ENCODE results near the gene BRME1.

The BRME1 gene

GRCh38 chr19:13839938-13840304 lies 66.0 kb downstream of the BRME1 start:
- Histone ChIP-seq H3K4me1 (ENCODE audit: control insufficient read depth, insufficient read depth, low read length, poor library complexity, severe bottlenecking) (peaks cover 84% of the 10 kb centered on the region), H3K36me3 (ENCODE audit: control insufficient read depth, insufficient read depth, low read length) (peaks cover 6% of the 10 kb centered on the region)

GRCh38 chr19:13839130-13839937 lies 66.6 kb downstream of the BRME1 start:
- H3K4me1 ChIP-seq (ENCODE audit: control insufficient read depth, insufficient read depth, low read length, poor library complexity, severe bottlenecking), result peaks cover 82% of the 10 kb centered on the region
- H3K27me3 ChIP-seq (replicated peaks; ENCODE audit: control insufficient read depth, insufficient read depth, low read length, poor library complexity, severe bottlenecking), result no peaks in the 10 kb centered on the region
- DNase-seq, result peak; percentile 79 to 84 (median 81)
- H3K36me3 ChIP-seq (ENCODE audit: control insufficient read depth, insufficient read depth, low read length), result peaks cover 6% of the 10 kb centered on the region
- peak overlapping the region; percentile 99 for H3K27ac ChIP-seq (ENCODE audit: insufficient read depth, low read length, poor library complexity, severe bottlenecking)
- no peaks in the 10 kb centered on the region for H3K9me3 ChIP-seq (ENCODE audit: control insufficient read depth, low read length)
- H3K4me3 ChIP-seq (ENCODE audit: insufficient read depth, low read depth, low read length, poor library complexity, severe bottlenecking), result peak overlapping the region; percentile 88

More at GRCh38 chr19:13839938-13840304, 66.0 kb downstream of the BRME1 start:
- peak overlapping the region; percentile 88 for H3K4me3 ChIP-seq (ENCODE audit: insufficient read depth, low read depth, low read length, poor library complexity, severe bottlenecking)
- H3K27ac ChIP-seq (ENCODE audit: insufficient read depth, low read length, poor library complexity, severe bottlenecking), result peak overlapping the region; percentile 99
- H3K9me3 ChIP-seq (ENCODE audit: control insufficient read depth, low read length), result no peaks in the 10 kb centered on the region
- DNase-seq, result no peak
- no peaks in the 10 kb centered on the region for H3K27me3 ChIP-seq (replicated peaks; ENCODE audit: control insufficient read depth, insufficient read depth, low read length, poor library complexity, severe bottlenecking)

GRCh38 chr19:13838435-13839129 lies 67.3 kb downstream of the BRME1 start:
- DNase-seq, result no peak
- Histone ChIP-seq H3K4me3 (ENCODE audit: insufficient read depth, low read depth, low read length, poor library complexity, severe bottlenecking) (peak overlapping the region; percentile 88), H3K36me3 (ENCODE audit: control insufficient read depth, insufficient read depth, low read length) (peaks cover 6% of the 10 kb centered on the region), H3K27ac (ENCODE audit: insufficient read depth, low read length, poor library complexity, severe bottlenecking) (peak overlapping the region; percentile 99), H3K27me3 (replicated peaks; ENCODE audit: control insufficient read depth, insufficient read depth, low read length, poor library complexity, severe bottlenecking) (no peaks in the 10 kb centered on the region), H3K9me3 (ENCODE audit: control insufficient read depth, low read length) (no peaks in the 10 kb centered on the region), H3K4me1 (ENCODE audit: control insufficient read depth, insufficient read depth, low read length, poor library complexity, severe bottlenecking) (peaks cover 82% of the 10 kb centered on the region)

GRCh38 chr19:13835791-13836723 lies 69.9 kb downstream of the BRME1 start:
- Histone ChIP-seq H3K9me3 (ENCODE audit: control insufficient read depth, low read length) (no peaks in the 10 kb centered on the region), H3K27ac (ENCODE audit: insufficient read depth, low read length, poor library complexity, severe bottlenecking) (peak overlapping the region; percentile 99), H3K27me3 (replicated peaks; ENCODE audit: control insufficient read depth, insufficient read depth, low read length, poor library complexity, severe bottlenecking) (no peaks in the 10 kb centered on the region), H3K4me1 (ENCODE audit: control insufficient read depth, insufficient read depth, low read length, poor library complexity, severe bottlenecking) (peaks cover 63% of the 10 kb centered on the region), H3K4me3 (ENCODE audit: insufficient read depth, low read depth, low read length, poor library complexity, severe bottlenecking) (peak overlapping the region; percentile 23), H3K36me3 (ENCODE audit: control insufficient read depth, insufficient read depth, low read length) (peaks cover 7% of the 10 kb centered on the region)
- DNase-seq, result peak in 1 of 3 donors; percentile 31

- no peak for DNase-seq
Observed at GRCh38 chr19:13834244-13835069, 71.5 kb downstream of the BRME1 start.

GRCh38 chr19:13833330-13834243 lies 72.3 kb downstream of the BRME1 start:
- peak; percentile 87 to 89 (median 88) for DNase-seq
- peaks cover 39% of the 10 kb centered on the region for H3K4me1 ChIP-seq (ENCODE audit: control insufficient read depth, insufficient read depth, low read length, poor library complexity, severe bottlenecking)
- H3K36me3 ChIP-seq (ENCODE audit: control insufficient read depth, insufficient read depth, low read length), result peaks cover 14% of the 10 kb centered on the region
- no peaks in the 10 kb centered on the region for H3K27me3 ChIP-seq (replicated peaks; ENCODE audit: control insufficient read depth, insufficient read depth, low read length, poor library complexity, severe bottlenecking)
- peak overlapping the region; percentile 32 for H3K4me3 ChIP-seq (ENCODE audit: insufficient read depth, low read depth, low read length, poor library complexity, severe bottlenecking)
- H3K27ac ChIP-seq (ENCODE audit: insufficient read depth, low read length, poor library complexity, severe bottlenecking), result peak overlapping the region; percentile 74
- H3K9me3 ChIP-seq (ENCODE audit: control insufficient read depth, low read length), result no peaks in the 10 kb centered on the region

More at GRCh38 chr19:13834244-13835069, 71.5 kb downstream of the BRME1 start:
- Histone ChIP-seq H3K27me3 (replicated peaks; ENCODE audit: control insufficient read depth, insufficient read depth, low read length, poor library complexity, severe bottlenecking) (no peaks in the 10 kb centered on the region), H3K27ac (ENCODE audit: insufficient read depth, low read length, poor library complexity, severe bottlenecking) (peak overlapping the region; percentile 74), H3K4me1 (ENCODE audit: control insufficient read depth, insufficient read depth, low read length, poor library complexity, severe bottlenecking) (peaks cover 47% of the 10 kb centered on the region), H3K4me3 (ENCODE audit: insufficient read depth, low read depth, low read length, poor library complexity, severe bottlenecking) (no peak overlapping the region), H3K9me3 (ENCODE audit: control insufficient read depth, low read length) (no peaks in the 10 kb centered on the region), H3K36me3 (ENCODE audit: control insufficient read depth, insufficient read depth, low read length) (peaks cover 14% of the 10 kb centered on the region)
